Liver (tissue), 3 donors: Measurements from ENCODE around the gene SLC1A2.

Experiments used
- ATF3 ChIP-seq: IDR thresholded peaks from 2 replicates; pipeline ENCODE4 v1.6.1; 2016; ENCODE audit warnings: antibody characterized with exemption
- CTCF ChIP-seq: fragments of 150-350 bp; IDR thresholded peaks from 2 replicates; pipeline ENCODE4 v1.5.1; 2017; ENCODE audit warnings: improper control_type of control experiment, low read depth, low read length; ENCODE audit not compliant: missing input control
- EGR1 ChIP-seq, 2 donors: IDR thresholded peaks; 2 replicates each; pipeline ENCODE4 v1.6.1; 2016 to 2018; ENCODE audit warnings: antibody characterized with exemption in 2 of 2, low read depth in 2 of 2
- FOXA2 ChIP-seq: IDR thresholded peaks from 2 replicates; pipeline ENCODE4 v1.6.1; 2016; ENCODE audit warnings: antibody characterized with exemption
- GABPA ChIP-seq, 2 donors: IDR thresholded peaks in 1 of 2; conservative IDR thresholded peaks in 1 of 2; 2 replicates each; pipeline ENCODE4 v1.6.1; 2016; ENCODE audit warnings: antibody characterized with exemption in 2 of 2, mild to moderate bottlenecking in 1 of 2, moderate library complexity in 1 of 2
- MAX ChIP-seq: IDR thresholded peaks from 2 replicates; pipeline ENCODE4 v1.6.1; 2016; ENCODE audit warnings: antibody characterized with exemption
- RAD21 ChIP-seq, 2 donors: IDR thresholded peaks; 2 replicates each; pipeline ENCODE4 v1.6.1; 2016; ENCODE audit warnings: antibody characterized with exemption in 2 of 2, mild to moderate bottlenecking in 2 of 2
- REST ChIP-seq: IDR thresholded peaks from 2 replicates; pipeline ENCODE4 v1.6.1; 2016; ENCODE audit warnings: antibody characterized with exemption, mild to moderate bottlenecking
- YY1 ChIP-seq: IDR thresholded peaks from 2 replicates; pipeline ENCODE4 v1.6.1; 2016; ENCODE audit warnings: antibody characterized with exemption, mild to moderate bottlenecking
- ZBTB33 ChIP-seq: IDR thresholded peaks from 2 replicates; pipeline ENCODE4 v1.6.1; 2016; ENCODE audit warnings: antibody characterized with exemption
- donor health status: healthy.
- donor health status: healthy.

- TF ChIP-seq CTCF: no peak
- TF ChIP-seq ZBTB33: no peak
- TF ChIP-seq YY1: no peak
- no peak for TF ChIP-seq RAD21 (IDR thresholded peaks at IDR 0.05)
- no peak for TF ChIP-seq ATF3
- TF ChIP-seq MAX: no peak
- no peak for TF ChIP-seq EGR1 (IDR thresholded peaks at IDR 0.05; ENCODE audit: low read depth in 2 of 2)
- TF ChIP-seq GABPA (IDR thresholded peaks at IDR 0.05 in 1 of 2, conservative IDR thresholded peaks at IDR 0.05 in 1 of 2): no peak
- no peak for TF ChIP-seq FOXA2
- TF ChIP-seq REST: no peak
These were observed 43.8 kb downstream of the SLC1A2 start for GRCh38 chr11:35375332-35376117.
